Ammon's horn (tissue), 1 donor: Measurements from ENCODE around the gene ZNF609.

Experiments used
- DNase-seq: peaks from one replicate; pipeline ENCODE4 v3.0.0-alpha.2; 2016; ENCODE audit warnings: low spot score

ZNF609 gene

GRCh38 chr15:64536244-64536836, 76.0 kb downstream of the ZNF609 start:
- no peak for DNase-seq

GRCh38 chr15:64542091-64542490, 81.7 kb downstream of the ZNF609 start:
- DNase-seq, result no peak

- DNase-seq, result no peak
These were observed 84.1 kb downstream of the ZNF609 start for GRCh38 chr15:64544450-64544849.

GRCh38 chr15:64547275-64547674, 86.9 kb downstream of the ZNF609 start:
- no peak for DNase-seq

GRCh38 chr15:64548235-64548634, 87.9 kb downstream of the ZNF609 start:
- DNase-seq, result no peak

- no peak for DNase-seq
These were observed 89.5 kb downstream of the ZNF609 start for GRCh38 chr15:64549860-64550259.

GRCh38 chr15:64552281-64552948, 92.0 kb downstream of the ZNF609 start:
- no peak for DNase-seq

- DNase-seq, result no peak
These were observed 98.2 kb downstream of the ZNF609 start for GRCh38 chr15:64558460-64559179.

GRCh38 chr15:64559243-64559642, 98.9 kb downstream of the ZNF609 start:
- no peak for DNase-seq

- no peak for DNase-seq
These were observed 100.1 kb downstream of the ZNF609 start for GRCh38 chr15:64560501-64560900.

GRCh38 chr15:64560998-64561397, 100.6 kb downstream of the ZNF609 start:
- DNase-seq, result no peak

- DNase-seq, result no peak
These were observed 101.7 kb downstream of the ZNF609 start for GRCh38 chr15:64562003-64562640.

GRCh38 chr15:64566102-64566501, 105.7 kb downstream of the ZNF609 start:
- no peak for DNase-seq

- DNase-seq, result no peak
These were observed 106.5 kb downstream of the ZNF609 start for GRCh38 chr15:64566629-64567427.

- DNase-seq, result no peak
These were observed 108.4 kb downstream of the ZNF609 start for GRCh38 chr15:64568765-64569164.

- peak; percentile 14 for DNase-seq
These were observed 111.5 kb downstream of the ZNF609 start for GRCh38 chr15:64571857-64572291.

- DNase-seq, result no peak
These were observed 112.5 kb downstream of the ZNF609 start for GRCh38 chr15:64572856-64573255.

- no peak for DNase-seq
These were observed 114.1 kb downstream of the ZNF609 start for GRCh38 chr15:64574301-64575017.

- no peak for DNase-seq
These were observed 120.5 kb downstream of the ZNF609 start for GRCh38 chr15:64580696-64581407.

GRCh38 chr15:64581408-64581761, 121.0 kb downstream of the ZNF609 start:
- DNase-seq, result no peak

- no peak for DNase-seq
These were observed 121.8 kb downstream of the ZNF609 start for GRCh38 chr15:64582202-64582601.
